ENCODE data around the gene EPHA7.

EPHA7 gene

GRCh38 chr6:93235775-93236174 lies 183.6 kb downstream of the EPHA7 start:
- DNase-seq: no peak

GRCh38 chr6:93226822-93227221 lies 192.5 kb downstream of the EPHA7 start:
- no peak for DNase-seq

GRCh38 chr6:93222071-93222851 lies 197.1 kb downstream of the EPHA7 start:
- no peak for DNase-seq

- DNase-seq: no peak
Observed at GRCh38 chr6:93219447-93219846, 199.9 kb downstream of the EPHA7 start.

GRCh38 chr6:93218096-93218495 lies 201.3 kb downstream of the EPHA7 start:
- no peak for DNase-seq

GRCh38 chr6:93213028-93213427 lies 206.3 kb downstream of the EPHA7 start:
- no peak for DNase-seq

GRCh38 chr6:93210908-93211307 lies 208.5 kb downstream of the EPHA7 start:
- no peak for DNase-seq

- DNase-seq: no peak
Observed at GRCh38 chr6:93209358-93209757, 210.0 kb downstream of the EPHA7 start.

- no peak for DNase-seq
Observed at GRCh38 chr6:93196406-93196970, 222.9 kb downstream of the EPHA7 start.

- no peak for DNase-seq
Observed at GRCh38 chr6:93194480-93194879, 224.9 kb downstream of the EPHA7 start.

- no peak for DNase-seq
Observed at GRCh38 chr6:93193868-93194267, 225.5 kb downstream of the EPHA7 start.
